Lower lobe of right lung (tissue), 2 donors: ENCODE measurements around the gene ARHGAP22. TPM values are rescaled to one million over a fixed set of nuclear protein-coding genes. Genes with fewer than 3 reads are reported as not detected.

ENCODE experiments used
- ATAC-seq, 2 donors: fragments of 200-7000 bp; cut with Tn5 transposase; one replicate each; pipeline ENCODE4 v1.9.1; 2020 to 2022; ENCODE audit warnings: mild to moderate bottlenecking in 2 of 2, moderate library complexity in 2 of 2
- DNase-seq: peaks from one replicate; pipeline ENCODE4 v3.0.0-alpha.2; 2020
- H3K27ac ChIP-seq: fragments of 200-600 bp; one replicate; pipeline ENCODE4 v1.8.0; 2022
- H3K27me3 ChIP-seq: fragments of 200-600 bp; one replicate; pipeline ENCODE4 v1.8.0; 2022; ENCODE audit warnings: low read depth
- H3K36me3 ChIP-seq: fragments of 200-600 bp; one replicate; pipeline ENCODE4 v1.8.0; 2022; ENCODE audit warnings: mild to moderate bottlenecking
- H3K4me1 ChIP-seq: fragments of 200-600 bp; one replicate; pipeline ENCODE4 v1.8.0; 2022
- H3K4me3 ChIP-seq: fragments of 200-600 bp; one replicate; pipeline ENCODE4 v1.8.0; 2022; ENCODE audit warnings: mild to moderate bottlenecking
- H3K9me3 ChIP-seq: fragments of 200-600 bp; one replicate; pipeline ENCODE4 v1.8.0; 2022
- intact Hi-C: fragments of 100-400 bp; cut with DNase I; formaldehyde crosslinking; loops from one replicate; pipeline ENCODE4 v1.11.0; 2022
- total RNA-seq: library from RNA; stranded (reverse); fragmentation: NEBNext Ultra II Directional; extraction: Animal tissue kit (Norgen Biotek cat#: 25700); gene quantifications from one replicate; pipeline ENCODE4 v1.2.1, GENCODE V29; 2021
- TF ChIP-seq, protein P1 (sequence below): fragments of 200-600 bp; IDR thresholded peaks from one replicate; pipeline ENCODE4 v1.8.0; 2022; ENCODE audit warnings: antibody characterized with exemption, mild to moderate bottlenecking
- donor health status: DM: no; HTN: yes; CAD: no; lungs with severe emphysema.

The ARHGAP22 gene
- total RNA-seq, 1 donor from 2014 or later = 9.6 TPM

DNA sequence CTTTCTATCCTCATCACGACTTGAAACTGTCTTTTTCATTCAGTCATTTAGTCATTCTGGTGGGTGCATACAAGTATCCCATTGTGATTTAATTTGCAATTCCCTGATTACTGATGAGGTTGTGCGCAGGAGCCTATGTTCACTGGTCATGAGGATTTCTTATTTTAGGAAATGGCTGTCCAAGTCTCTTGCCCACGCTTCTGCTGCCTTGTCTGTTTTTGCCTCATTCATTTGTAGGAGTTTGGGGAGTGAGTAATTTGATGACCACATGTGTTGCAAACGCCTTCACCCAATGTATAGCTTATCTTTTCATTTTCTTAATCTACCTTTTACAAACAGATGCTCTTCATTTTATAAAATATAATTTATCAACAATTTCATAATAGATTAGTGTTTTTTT lies 127.3 kb downstream of the ARHGAP22 start:
- TF ChIP-seq, protein P1, sequence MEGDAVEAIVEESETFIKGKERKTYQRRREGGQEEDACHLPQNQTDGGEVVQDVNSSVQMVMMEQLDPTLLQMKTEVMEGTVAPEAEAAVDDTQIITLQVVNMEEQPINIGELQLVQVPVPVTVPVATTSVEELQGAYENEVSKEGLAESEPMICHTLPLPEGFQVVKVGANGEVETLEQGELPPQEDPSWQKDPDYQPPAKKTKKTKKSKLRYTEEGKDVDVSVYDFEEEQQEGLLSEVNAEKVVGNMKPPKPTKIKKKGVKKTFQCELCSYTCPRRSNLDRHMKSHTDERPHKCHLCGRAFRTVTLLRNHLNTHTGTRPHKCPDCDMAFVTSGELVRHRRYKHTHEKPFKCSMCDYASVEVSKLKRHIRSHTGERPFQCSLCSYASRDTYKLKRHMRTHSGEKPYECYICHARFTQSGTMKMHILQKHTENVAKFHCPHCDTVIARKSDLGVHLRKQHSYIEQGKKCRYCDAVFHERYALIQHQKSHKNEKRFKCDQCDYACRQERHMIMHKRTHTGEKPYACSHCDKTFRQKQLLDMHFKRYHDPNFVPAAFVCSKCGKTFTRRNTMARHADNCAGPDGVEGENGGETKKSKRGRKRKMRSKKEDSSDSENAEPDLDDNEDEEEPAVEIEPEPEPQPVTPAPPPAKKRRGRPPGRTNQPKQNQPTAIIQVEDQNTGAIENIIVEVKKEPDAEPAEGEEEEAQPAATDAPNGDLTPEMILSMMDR = no peak
- H3K4me1 ChIP-seq = no peaks in the 10 kb centered on the region
- intact Hi-C loops = no loop called here
- H3K36me3 ChIP-seq = no peaks in the 10 kb centered on the region
- H3K27ac ChIP-seq = no peak overlapping the region
- no peaks in the 10 kb centered on the region for H3K9me3 ChIP-seq
- peaks cover 6% of the 10 kb centered on the region for H3K27me3 ChIP-seq
- DNase-seq (no peak), ATAC-seq (no peak)
- no peak overlapping the region for H3K4me3 ChIP-seq

DNA sequence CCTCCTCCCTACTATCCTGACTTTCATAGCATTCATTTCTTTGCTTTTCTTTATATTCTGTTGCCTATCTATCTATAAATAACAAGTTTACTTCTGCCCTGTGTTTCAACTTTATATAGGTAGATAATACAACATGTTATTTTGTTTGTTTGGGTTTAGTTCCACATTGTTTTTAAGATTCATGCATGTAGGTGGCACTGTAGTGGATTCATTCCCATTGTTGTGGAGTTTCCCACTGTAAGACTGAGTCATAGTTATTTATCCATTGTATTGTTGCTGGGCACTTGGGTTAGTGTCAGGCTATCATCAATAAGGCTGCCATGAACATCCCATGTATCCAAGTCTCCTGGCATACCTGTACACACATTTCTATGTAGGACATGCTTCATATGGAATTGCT lies 127.7 kb downstream of the ARHGAP22 start:
- Histone ChIP-seq H3K36me3 (no peaks in the 10 kb centered on the region), H3K27me3 (peaks cover 6% of the 10 kb centered on the region), H3K4me3 (no peak overlapping the region), H3K4me1 (no peaks in the 10 kb centered on the region), H3K27ac (no peak overlapping the region), H3K9me3 (no peaks in the 10 kb centered on the region)
- intact Hi-C loops = no loop called here
- no peak for DNase-seq
- ATAC-seq = no peak
- TF ChIP-seq, protein P1 = no peak

GRCh38 chr10:48476279-48476982 lies 128.4 kb downstream of the ARHGAP22 start:
- DNase-seq (no peak), ATAC-seq (no peak)
- no peak overlapping the region for H3K4me3 ChIP-seq
- H3K27me3 ChIP-seq = peaks cover 6% of the 10 kb centered on the region
- no peak overlapping the region for H3K27ac ChIP-seq
- H3K36me3 ChIP-seq = no peaks in the 10 kb centered on the region
- H3K4me1 ChIP-seq = no peaks in the 10 kb centered on the region
- H3K9me3 ChIP-seq = no peaks in the 10 kb centered on the region
- intact Hi-C loops = no loop called here
- TF ChIP-seq, protein P1 = no peak

DNA sequence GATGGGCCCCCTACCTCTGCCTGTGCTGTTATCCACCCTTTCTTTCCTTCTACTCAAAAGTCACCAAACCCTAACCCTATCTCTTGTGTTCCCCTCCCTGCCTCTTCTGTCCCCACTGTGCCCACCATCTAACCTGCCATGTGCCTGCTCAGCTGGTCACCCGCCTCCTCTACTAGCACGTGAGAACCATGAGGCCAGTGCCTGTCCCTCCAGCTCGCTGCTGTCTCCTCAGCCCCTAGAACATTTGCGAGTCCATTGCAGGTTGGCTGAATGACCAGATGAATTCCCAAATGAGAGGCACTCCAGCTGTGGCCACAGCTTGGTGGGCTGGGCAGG lies 129.0 kb downstream of the ARHGAP22 start:
- peaks cover 6% of the 10 kb centered on the region for H3K27me3 ChIP-seq
- TF ChIP-seq, protein P1 = no peak
- no peaks in the 10 kb centered on the region for H3K4me1 ChIP-seq
- H3K36me3 ChIP-seq = no peaks in the 10 kb centered on the region
- H3K4me3 ChIP-seq = no peak overlapping the region
- intact Hi-C loops = no loop called here
- ATAC-seq (no peak), DNase-seq (no peak)
- no peak overlapping the region for H3K27ac ChIP-seq
- no peaks in the 10 kb centered on the region for H3K9me3 ChIP-seq

- intact Hi-C loops = no loop called here
- Histone ChIP-seq H3K27me3 (peaks cover 6% of the 10 kb centered on the region), H3K27ac (no peak overlapping the region), H3K36me3 (no peaks in the 10 kb centered on the region), H3K9me3 (no peaks in the 10 kb centered on the region), H3K4me3 (no peak overlapping the region), H3K4me1 (no peaks in the 10 kb centered on the region)
- ATAC-seq (no peak), DNase-seq (no peak)
- TF ChIP-seq, protein P1 = no peak
Measured at GRCh38 chr10:48474765-48475365, 130.0 kb downstream of the ARHGAP22 start.
